ENCODE data around the gene NOP16.

Gene NOP16

DNA sequence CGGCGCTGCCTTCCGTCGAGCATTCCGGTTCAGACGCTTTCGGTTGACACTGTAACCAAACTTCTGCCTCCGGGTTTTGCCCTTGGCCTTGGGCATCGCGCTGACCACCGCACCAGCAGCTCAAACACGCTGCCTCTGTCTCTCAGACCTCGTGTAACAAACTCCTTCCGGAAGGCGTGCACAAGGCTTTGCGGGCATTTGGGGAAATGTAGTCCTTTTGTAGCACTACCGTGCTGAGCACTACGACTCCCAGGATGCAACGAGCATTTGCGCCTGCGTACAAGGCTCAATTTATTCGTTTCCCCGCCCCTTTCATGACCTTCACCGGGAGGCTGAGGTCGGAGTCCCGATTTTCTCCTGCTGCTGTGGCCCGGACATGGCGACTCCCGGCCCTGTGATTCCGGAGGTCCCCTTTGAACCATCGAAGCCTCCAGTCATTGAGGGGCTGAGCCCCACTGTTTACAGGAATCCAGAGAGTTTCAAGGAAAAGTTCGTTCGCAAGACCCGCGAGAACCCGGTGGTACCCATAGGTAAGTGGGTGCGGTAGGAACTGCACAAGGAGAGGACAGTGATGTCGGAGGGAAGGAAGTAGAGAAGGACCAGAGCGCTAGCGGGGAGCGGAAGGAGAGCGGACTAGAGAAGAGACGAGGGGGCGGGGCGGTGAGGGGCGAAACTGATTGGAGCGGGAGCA, at the start of gene NOP16, which contains the start of gene HIGD2A:
TSS of gene NOP16 (minus strand) at position 155 of the 691 bp plus-strand sequence. CDS start at position 96, 59 bp downstream.
TSS of gene HIGD2A (plus strand) at position 308 of the 691 bp plus-strand sequence. CDS start at position 377, 69 bp downstream.
- peak; percentile 99 to 100 for DNase-seq

- DNase-seq: no peak
These were observed 48.3 kb upstream of the NOP16 start for GRCh38 chr5:176436656-176437055.

GRCh38 chr5:176432707-176433106, 44.3 kb upstream of the NOP16 start:
- no peak for DNase-seq

- DNase-seq: no peak
These were observed 41.6 kb upstream of the NOP16 start for GRCh38 chr5:176429972-176430371.

GRCh38 chr5:176427971-176428370, 39.6 kb upstream of the NOP16 start:
- no peak for DNase-seq

DNA sequence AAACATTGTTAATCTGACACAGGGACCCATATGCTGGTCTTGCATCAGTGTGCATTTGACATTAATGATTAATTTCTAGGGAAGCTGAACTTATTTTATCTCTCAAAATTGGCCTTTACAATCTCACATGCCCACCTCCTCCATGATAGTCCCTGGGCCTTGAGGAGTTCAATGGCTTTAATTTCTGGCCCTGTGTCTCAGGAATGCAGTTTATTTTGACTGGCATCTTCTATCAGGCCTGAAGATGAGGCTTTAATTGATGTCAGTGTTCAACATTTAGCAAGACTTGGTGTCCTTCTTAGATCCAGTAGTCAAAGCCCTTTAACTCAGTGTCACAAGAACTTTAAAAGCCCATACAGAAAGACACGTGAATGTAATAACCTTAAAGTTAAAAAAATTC, 38.5 kb upstream of the NOP16 start:
- no peak for DNase-seq

- DNase-seq: no peak
These were observed 37.4 kb upstream of the NOP16 start for GRCh38 chr5:176425791-176426190.

DNA sequence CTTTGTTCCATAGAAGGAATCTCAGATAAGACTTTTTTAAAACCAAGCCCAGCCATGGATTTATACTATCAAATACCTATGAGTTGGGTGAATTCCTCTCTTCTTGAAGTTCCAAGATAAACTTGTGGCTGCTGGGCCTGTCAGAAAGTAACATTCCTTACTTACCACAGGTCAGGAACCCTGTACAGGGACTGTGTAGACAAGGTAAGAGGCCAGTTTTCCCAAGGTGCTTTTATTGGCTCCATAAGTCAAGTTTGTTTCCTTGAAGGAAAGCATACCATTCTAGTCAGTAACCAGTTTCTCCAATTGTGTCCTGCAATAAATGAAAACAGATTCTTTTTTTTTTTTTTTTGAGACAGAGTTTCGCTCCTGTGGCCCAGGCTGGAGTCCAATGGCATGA, 36.7 kb upstream of the NOP16 start:
- no peak for DNase-seq

DNA sequence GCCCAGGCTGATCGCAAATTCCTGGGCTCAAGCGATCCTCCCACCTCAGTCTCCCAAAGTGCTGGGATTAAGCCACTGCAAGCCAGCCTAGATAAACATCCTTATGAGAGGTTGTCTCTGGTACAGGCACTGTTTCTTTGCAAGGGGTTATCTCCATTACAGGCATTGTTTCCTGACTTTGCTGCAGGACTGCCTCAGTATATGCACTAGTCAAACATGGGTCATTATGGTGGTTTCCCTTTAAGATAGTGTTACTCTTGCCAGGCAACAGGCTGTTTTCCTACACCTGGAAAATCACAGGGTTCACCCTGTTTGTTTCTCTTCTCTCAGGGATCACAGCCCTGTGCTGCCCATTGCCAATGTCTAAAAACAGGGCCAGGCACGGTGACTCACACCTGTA, 35.8 kb upstream of the NOP16 start:
- no peak for DNase-seq

DNA sequence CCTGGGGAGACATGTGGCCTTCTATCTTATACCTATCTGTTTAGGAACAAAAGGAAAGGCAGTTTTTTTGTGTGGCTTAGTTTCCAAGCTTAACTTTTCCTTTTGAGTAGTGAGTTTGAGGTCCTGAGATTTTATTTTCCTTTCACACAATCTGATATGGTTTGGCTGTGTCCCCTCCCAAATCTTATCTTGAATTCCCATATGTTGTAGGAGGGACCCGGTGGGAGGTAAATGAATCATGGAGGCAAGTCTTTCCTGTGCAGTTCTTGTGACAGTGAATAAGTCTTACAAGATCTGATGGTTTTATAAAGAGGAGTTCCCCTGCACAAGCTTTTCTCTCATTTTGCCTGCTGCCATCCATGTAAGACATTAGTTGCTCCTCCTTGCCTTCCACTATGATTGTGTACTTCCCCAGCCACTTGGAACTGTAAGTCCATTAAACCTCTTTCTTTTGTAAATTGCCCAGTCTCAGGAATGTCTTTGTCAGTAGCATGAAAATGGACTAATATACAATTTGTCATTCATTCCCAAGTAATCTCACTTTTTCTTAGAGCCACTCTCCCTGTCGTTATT, 32.7 kb upstream of the NOP16 start:
- no peak for DNase-seq

- DNase-seq: no peak
These were observed 31.7 kb upstream of the NOP16 start for GRCh38 chr5:176420086-176420485.

DNA sequence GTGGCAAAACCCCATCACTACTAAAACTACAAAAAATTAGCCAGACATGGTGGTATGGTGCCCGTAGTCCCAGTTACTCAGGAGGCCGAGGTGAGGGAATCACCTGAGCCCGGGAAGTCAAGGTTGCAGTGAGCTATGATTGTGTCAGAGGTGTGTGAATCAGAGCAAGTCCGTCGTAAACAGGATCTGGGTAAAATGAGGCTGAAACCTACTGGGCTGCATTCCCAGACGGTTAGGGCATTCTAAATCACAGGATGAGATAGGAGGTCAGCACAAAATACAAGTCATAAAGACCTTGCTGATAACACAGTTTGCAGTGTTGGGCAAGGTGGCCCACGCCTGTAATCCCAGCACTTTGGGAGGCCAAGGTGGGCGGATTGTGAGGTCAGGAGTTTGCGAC, 29.9 kb upstream of the NOP16 start:
- no peak for DNase-seq

DNA sequence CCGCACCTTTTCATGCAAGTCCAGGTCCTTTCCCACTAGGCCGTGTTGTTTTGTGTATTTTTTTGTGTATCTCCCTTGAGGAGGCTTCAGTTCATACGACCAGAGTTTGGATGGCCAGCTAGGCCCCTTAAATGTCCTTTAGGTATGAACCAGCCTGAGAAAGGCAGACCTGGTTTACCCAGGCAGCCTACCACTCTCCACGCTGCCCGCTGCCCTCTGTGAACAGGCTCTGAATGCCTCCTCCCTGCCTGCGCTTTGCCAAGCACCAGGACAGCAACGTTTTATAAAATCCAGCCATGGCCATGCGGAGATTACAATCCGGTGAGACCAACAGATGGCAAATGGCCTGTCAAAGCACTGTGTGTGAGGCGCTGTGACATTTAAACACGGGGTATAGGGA, 28.6 kb upstream of the NOP16 start:
- DNase-seq: no peak

DNA sequence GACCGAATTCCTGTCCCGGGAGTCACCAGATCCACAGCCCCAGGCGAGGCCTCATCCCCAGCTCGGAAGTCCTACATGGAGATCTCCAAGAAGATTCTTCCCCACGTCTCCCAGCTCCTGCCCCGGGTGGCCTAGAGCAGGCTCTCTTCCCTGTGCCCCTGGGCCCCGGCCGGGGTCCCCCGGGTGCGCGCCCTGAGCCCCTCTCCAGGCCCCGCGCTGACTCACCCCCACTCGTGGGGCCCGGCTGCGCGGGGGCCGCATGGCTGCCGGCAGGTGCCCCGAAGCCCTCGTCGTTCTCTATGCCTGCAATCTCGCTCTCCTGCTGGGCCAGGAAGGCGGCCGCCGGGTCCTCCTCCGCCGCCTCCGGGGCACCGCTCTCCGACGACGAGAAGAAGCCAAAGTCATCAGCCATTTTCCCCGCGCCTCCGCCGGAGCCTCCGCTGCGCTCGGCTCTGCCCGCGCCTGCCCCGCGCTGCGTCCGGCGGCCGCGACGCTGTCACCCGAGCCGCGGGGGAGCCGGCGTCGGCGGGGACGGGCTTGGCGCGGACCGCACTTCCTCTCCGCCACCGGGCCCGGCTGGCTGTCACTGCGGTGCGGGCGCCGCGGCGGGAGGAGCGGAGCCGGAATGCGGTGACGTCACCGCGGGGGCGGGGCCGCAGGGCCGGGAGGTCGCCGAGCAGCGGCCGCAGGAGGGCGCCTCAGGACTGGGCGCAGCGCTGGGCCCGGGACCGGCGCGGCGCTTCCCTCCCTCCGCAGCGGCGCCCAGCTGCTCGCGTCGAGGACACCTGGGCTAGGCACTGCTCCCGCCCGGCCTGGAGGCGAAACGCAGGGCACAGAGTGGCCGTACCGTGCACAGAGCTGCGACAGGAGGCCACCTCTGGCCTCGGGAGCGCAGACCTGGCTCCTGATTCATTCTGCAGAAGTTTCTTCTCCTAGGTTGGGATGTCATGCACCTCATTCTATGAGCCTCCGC, 27.8 kb upstream of the NOP16 start, which contains the start of gene CLTB:
TSS of gene CLTB (minus strand) at position 588 of the 973 bp plus-strand sequence. CDS start at position 412, 176 bp downstream.
- DNase-seq: peak; percentile 92 to 94

DNA sequence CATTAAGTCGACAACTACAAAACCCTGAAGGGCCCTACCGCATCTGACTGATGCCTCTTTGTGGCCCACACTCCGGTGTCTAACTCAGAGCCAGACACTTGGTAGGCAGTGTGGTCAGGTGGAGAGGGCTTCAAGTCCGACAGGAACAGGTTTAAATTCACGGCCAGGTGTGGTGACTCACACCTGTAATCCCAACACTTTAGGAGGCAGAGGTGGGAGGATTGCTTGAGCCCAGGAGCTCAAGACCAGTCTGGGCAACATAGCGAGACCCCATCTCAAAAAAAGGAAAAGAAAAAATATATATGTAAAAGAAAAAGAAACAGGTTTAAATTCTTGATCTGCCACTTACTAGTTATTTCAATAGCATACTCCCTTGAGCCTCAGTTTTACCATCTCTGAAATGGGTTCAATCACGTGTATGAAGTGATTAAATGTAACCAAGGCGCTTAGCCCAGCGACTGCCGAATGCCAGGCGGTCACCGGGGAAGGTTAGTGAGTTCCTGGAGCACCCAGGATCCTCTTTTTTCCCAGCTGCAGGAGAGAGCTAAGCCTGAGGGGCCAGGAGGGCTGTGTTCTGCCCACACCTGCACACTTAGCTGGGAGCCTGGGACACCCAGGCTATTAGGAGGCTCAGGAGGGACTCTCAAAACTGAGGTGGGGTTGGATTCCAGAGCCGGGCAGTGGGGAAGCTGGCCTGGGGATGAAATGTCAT, 27.0 kb upstream of the NOP16 start:
- peak in 1 of 2 donors; percentile 13 for DNase-seq

DNA sequence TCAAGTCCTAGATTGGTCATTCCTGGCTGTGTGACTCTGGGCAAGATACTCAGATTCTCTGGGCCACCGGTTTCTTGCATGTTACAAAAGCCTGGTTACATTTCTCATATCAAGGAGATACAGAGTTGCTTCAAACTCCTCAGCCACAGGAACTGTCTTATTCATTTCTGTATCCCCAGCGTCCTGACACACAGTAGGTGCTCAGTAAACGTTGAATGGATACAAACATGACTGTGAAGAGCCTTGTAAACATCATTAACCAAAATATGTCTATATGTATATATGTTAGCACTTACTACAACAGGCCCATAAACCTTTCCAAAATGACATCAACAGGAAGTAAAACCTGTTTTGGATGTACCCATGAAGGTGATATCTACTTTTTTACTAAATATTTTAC, 26.3 kb upstream of the NOP16 start:
- no peak for DNase-seq

- DNase-seq: no peak
These were observed 25.4 kb upstream of the NOP16 start for GRCh38 chr5:176413709-176414191.

- no peak for DNase-seq
These were observed 24.8 kb upstream of the NOP16 start for GRCh38 chr5:176413255-176413565.

GRCh38 chr5:176412517-176413254, 24.3 kb upstream of the NOP16 start:
- no peak for DNase-seq

- DNase-seq: no peak
These were observed 22.2 kb upstream of the NOP16 start for GRCh38 chr5:176410486-176411180.

- DNase-seq: no peak
These were observed 21.4 kb upstream of the NOP16 start for GRCh38 chr5:176409765-176410164.
